ENCODE data around the gene RARG.
A peak's percentile ranks its signal among the peaks of the same experiment; 100 is the strongest.

The RARG gene

DNA sequence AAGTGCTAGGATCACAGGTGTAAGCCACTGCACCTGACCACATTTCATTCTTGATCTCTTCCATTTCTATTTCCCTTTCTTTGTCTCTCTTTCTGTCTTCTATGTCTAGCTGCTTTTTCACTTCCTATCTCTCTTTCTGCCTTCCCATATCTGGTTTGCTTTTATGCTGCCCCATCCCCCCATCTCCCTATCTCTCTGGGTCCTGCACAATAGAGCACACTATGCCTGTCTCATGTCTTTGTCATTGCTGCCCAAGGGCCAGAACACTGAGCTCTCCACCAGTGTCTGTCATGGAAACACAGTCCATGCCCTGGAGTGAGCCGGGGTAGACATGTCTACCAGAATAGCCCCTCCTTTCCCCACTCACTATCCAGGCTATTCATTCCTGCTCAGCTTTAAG lies 12.3 kb upstream of the RARG start:
- DNase-seq: no peak

GRCh38 chr12:53241623-53242412 lies 9.8 kb upstream of the RARG start:
- no peak for DNase-seq

DNA sequence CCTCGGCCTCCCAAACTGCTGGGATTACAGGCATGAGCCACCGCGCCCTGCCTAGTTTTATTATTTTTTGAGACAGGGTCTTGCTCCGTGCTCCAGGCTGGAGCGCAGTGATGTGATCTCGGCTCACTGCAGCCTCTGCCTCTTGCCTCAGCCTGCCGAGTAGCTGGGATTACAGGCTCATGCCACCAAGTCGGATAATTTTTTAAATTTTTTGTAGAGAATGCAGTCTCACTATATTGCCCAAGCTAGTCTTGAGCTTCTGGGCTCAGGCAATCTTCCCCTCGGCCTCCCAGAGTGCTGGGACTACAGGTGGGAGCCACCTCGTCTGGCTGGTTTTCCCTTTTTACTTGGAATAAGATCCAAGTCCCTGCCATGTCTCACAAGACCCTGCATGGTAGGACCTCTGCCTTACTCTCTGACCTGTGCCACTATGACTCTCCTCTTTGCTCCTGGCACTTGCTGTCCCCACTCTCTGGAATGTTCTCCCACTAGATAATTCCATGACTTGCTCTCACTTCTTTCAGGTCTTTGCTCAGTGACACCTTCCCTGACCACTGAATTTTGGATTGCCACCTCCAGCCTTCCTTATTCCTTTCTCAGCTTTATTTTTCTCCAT lies 7.7 kb upstream of the RARG start:
- DNase-seq: no peak

DNA sequence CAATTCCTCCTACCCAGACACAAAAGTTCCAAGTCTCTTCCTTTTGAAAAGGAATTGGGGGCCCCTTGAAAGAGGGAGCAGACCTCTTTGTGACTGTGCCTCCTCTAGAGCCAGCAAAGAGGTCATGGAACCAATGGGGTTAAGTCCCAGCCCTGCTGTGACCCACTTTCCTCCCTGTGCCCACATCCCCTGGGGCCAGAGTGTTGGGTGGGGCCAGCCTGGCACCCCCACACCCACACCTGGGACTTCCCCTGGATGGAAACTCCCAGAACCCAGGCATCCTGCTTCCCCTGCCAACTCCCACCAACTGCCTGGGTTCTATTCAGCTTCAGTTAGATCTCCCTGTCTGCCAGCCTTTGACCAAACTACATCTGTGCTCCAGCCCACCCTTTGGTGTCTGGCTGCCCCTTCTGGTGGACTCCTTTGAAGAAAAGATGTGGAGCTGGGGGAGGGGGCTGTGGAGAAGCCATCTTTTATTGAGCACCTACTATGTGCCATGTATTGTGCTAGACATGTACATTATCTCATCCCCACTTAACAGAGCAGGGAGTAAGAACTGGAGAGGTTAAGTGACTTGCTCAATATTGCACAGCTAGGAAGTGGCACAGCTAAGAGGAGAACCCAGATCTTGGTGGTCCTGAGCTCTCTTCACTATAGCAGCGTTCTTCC lies 4.6 kb upstream of the RARG start:
- peak; percentile 80 for DNase-seq

- DNase-seq: no peak
Measured at GRCh38 chr12:53235742-53236442, 3.9 kb upstream of the RARG start.

- DNase-seq: no peak
Measured at GRCh38 chr12:53235164-53235563, 3.2 kb upstream of the RARG start.

DNA sequence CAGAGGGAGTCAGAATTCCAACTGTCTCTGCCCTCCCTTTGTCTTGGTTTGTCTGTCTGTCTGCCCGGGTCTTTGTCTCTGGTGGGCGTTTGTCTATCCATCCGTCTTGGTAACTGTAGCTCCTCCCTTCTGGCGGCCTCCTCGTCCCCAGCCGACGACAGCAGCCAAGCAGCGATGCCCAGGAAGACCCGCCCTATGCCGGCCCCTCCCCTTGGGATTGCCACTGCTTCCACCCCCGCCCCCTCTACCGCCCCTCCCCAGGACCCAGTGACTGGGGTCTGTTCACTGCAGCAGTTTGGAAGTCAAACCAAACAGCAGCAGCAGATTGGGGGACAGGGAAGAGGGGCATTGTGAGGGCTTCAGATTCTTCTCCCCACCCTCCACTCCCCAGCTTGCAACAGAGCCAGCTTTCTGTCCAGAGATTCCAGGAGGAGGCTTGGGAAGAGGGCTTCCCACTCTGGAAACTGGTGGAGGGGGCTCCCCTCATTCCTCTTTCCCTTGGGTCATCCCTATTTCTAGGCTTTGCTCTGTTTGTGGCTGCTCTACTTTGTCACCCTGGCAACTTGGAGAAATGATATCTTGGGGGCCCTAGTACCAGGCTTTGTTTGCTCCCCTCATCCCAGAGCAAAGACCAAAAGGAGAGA lies 2.4 kb upstream of the RARG start:
- DNase-seq: no peak

GRCh38 chr12:53233671-53234121 lies 1.7 kb upstream of the RARG start:
- no peak for DNase-seq

GRCh38 chr12:53232646-53233461 lies 845 bp upstream of the RARG start:
- DNase-seq: peak; percentile 58

- no peak for DNase-seq
Measured at GRCh38 chr12:53231671-53231920, 413 bp downstream of the RARG start.

GRCh38 chr12:53230108-53230845 lies 1.7 kb downstream of the RARG start:
- DNase-seq: no peak

- DNase-seq: no peak
Measured at GRCh38 chr12:53229454-53229853, 2.6 kb downstream of the RARG start.

GRCh38 chr12:53227836-53228235 lies 4.2 kb downstream of the RARG start:
- no peak for DNase-seq

- no peak for DNase-seq
Measured at GRCh38 chr12:53227341-53227740, 4.7 kb downstream of the RARG start.

DNA sequence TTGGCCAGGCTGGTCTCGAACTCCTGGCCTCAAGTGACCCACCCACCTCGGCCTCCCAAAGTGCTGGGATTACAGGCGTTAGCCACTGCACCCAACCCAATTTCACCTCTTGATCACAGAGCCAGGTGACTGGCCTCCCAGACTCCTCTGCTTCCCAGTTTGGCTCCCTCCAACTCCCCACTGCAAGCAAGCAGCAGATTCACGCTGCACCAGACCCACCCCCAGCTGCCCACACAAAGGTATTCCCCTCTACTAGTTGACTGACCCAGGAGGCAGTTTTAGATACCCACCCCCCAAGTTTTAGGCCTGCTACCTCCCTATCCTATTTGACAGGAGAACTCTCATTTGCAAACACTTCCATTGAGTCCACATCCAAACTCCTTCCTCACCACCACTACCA lies 5.2 kb downstream of the RARG start:
- no peak for DNase-seq

- DNase-seq: no peak
Measured at GRCh38 chr12:53225635-53226424, 6.2 kb downstream of the RARG start.

GRCh38 chr12:53224897-53225634 lies 6.9 kb downstream of the RARG start:
- DNase-seq: no peak

DNA sequence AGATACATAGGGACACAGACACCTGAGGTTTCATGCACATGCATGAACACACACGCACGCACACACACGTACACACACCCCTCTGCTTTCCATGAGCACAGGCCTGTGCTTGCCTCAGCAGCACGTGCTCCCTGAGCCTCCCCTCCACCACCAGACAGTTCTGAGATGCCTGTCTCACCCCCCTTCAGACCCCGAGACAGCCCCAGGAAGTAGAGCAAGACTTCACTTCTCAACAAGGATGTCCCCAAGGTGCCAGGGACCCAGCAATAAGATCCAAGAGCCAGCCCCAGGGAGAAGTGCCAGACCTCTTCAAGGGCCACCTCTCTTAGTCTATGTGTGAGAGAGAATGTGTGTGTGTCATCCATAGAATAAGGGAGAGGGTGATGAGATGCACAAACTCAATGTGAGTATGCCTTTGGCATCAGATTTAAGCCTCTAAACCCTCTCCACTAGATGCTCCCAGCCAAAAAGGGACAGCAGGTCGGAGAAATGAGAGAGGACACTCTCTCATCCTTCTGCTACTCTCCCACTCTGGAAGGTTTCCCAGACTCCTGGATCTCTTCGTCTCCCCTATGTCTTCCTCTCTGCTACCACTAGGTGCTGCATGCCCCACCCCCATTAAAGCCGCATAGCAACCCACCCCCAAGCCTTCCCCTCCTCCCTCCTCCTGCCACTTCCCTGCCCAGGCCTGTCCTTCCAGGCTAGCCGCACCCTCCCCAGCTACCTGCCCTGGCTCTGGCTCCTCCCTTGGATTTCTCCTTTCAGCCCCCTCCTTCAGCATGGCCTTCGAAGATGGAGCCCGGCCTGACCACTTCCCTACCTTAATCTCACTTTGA lies 7.7 kb downstream of the RARG start:
- DNase-seq: no peak

All from CD4-positive, alpha-beta T cell treated with Interleukin-21 for 1 hour (primary cell).